Measurements from ENCODE around the gene MAPRE2.

Gene MAPRE2

GRCh38 chr18:35045806-35046205, 4.6 kb downstream of the MAPRE2 start:
- no peaks in the 10 kb centered on the region for H3K9me3 ChIP-seq (ENCODE audit: control insufficient read depth in 5 of 5, low read length in 5 of 5)
- H3K27me3 ChIP-seq (ENCODE audit: control insufficient read depth in 5 of 5, insufficient read depth in 4 of 5, low read length in 5 of 5), result no peaks in the 10 kb centered on the region
- no peak overlapping the region for H3K27ac ChIP-seq (ENCODE audit: low read depth, low read length)
- H3K4me3 ChIP-seq (ENCODE audit: low read depth in 1 of 5, low read length in 5 of 5), result no peak overlapping the region
- H3K36me3 ChIP-seq (ENCODE audit: control insufficient read depth in 5 of 5, insufficient read depth in 5 of 5, low read length in 5 of 5), result no peaks in the 10 kb centered on the region
- peaks cover 0 to 66% (median 39%) of the 10 kb centered on the region in 5 donors for H3K4me1 ChIP-seq (ENCODE audit: control insufficient read depth in 5 of 5, insufficient read depth in 5 of 5, low read length in 5 of 5)
- no peak overlapping the region for H3K9ac ChIP-seq (ENCODE audit: low read length in 5 of 5)

GRCh38 chr18:35047697-35048292, 6.6 kb downstream of the MAPRE2 start:
- Histone ChIP-seq H3K9ac (ENCODE audit: low read length in 5 of 5) (no peak overlapping the region), H3K4me3 (ENCODE audit: low read depth in 1 of 5, low read length in 5 of 5) (no peak overlapping the region), H3K27me3 (ENCODE audit: control insufficient read depth in 5 of 5, insufficient read depth in 4 of 5, low read length in 5 of 5) (no peaks in the 10 kb centered on the region), H3K27ac (ENCODE audit: low read depth, low read length) (no peak overlapping the region), H3K9me3 (ENCODE audit: control insufficient read depth in 5 of 5, low read length in 5 of 5) (no peaks in the 10 kb centered on the region), H3K36me3 (ENCODE audit: control insufficient read depth in 5 of 5, insufficient read depth in 5 of 5, low read length in 5 of 5) (no peaks in the 10 kb centered on the region), H3K4me1 (ENCODE audit: control insufficient read depth in 5 of 5, insufficient read depth in 5 of 5, low read length in 5 of 5) (peaks cover 0 to 56% (median 27%) of the 10 kb centered on the region in 5 donors)

- Histone ChIP-seq H3K27me3 (ENCODE audit: control insufficient read depth in 5 of 5, insufficient read depth in 4 of 5, low read length in 5 of 5) (no peaks in the 10 kb centered on the region), H3K4me1 (ENCODE audit: control insufficient read depth in 5 of 5, insufficient read depth in 5 of 5, low read length in 5 of 5) (peaks cover 0 to 42% (median 21%) of the 10 kb centered on the region in 5 donors), H3K36me3 (ENCODE audit: control insufficient read depth in 5 of 5, insufficient read depth in 5 of 5, low read length in 5 of 5) (no peaks in the 10 kb centered on the region), H3K27ac (ENCODE audit: low read depth, low read length) (peak overlapping the region; percentile 25), H3K9ac (ENCODE audit: low read length in 5 of 5) (peak overlapping the region in 1 of 5 donors; percentile 19), H3K4me3 (ENCODE audit: low read depth in 1 of 5, low read length in 5 of 5) (no peak overlapping the region), H3K9me3 (ENCODE audit: control insufficient read depth in 5 of 5, low read length in 5 of 5) (no peaks in the 10 kb centered on the region)
These were observed 8.2 kb downstream of the MAPRE2 start for GRCh38 chr18:35049111-35050027.

GRCh38 chr18:35050028-35050546, 8.9 kb downstream of the MAPRE2 start:
- H3K4me3 ChIP-seq (ENCODE audit: low read depth in 1 of 5, low read length in 5 of 5), result peak overlapping the region in 1 of 5 donors; percentile 23
- peak overlapping the region in 1 of 5 donors; percentile 38 for H3K9ac ChIP-seq (ENCODE audit: low read length in 5 of 5)
- no peaks in the 10 kb centered on the region for H3K9me3 ChIP-seq (ENCODE audit: control insufficient read depth in 5 of 5, low read length in 5 of 5)
- H3K4me1 ChIP-seq (ENCODE audit: control insufficient read depth in 5 of 5, insufficient read depth in 5 of 5, low read length in 5 of 5), result peaks cover 0 to 35% (median 16%) of the 10 kb centered on the region in 5 donors
- H3K27ac ChIP-seq (ENCODE audit: low read depth, low read length), result no peak overlapping the region
- no peaks in the 10 kb centered on the region for H3K27me3 ChIP-seq (ENCODE audit: control insufficient read depth in 5 of 5, insufficient read depth in 4 of 5, low read length in 5 of 5)
- H3K36me3 ChIP-seq (ENCODE audit: control insufficient read depth in 5 of 5, insufficient read depth in 5 of 5, low read length in 5 of 5), result no peaks in the 10 kb centered on the region

GRCh38 chr18:35050705-35051195, 9.5 kb downstream of the MAPRE2 start:
- H3K36me3 ChIP-seq (ENCODE audit: control insufficient read depth in 5 of 5, insufficient read depth in 5 of 5, low read length in 5 of 5), result no peaks in the 10 kb centered on the region
- H3K27ac ChIP-seq (ENCODE audit: low read depth, low read length), result peak overlapping the region; percentile 8
- peak overlapping the region in 2 of 5 donors; percentile 5 to 23 for H3K4me3 ChIP-seq (ENCODE audit: low read depth in 1 of 5, low read length in 5 of 5)
- H3K27me3 ChIP-seq (ENCODE audit: control insufficient read depth in 5 of 5, insufficient read depth in 4 of 5, low read length in 5 of 5), result no peaks in the 10 kb centered on the region
- no peak overlapping the region for H3K9ac ChIP-seq (ENCODE audit: low read length in 5 of 5)
- peaks cover 0 to 28% (median 12%) of the 10 kb centered on the region in 5 donors for H3K4me1 ChIP-seq (ENCODE audit: control insufficient read depth in 5 of 5, insufficient read depth in 5 of 5, low read length in 5 of 5)
- no peaks in the 10 kb centered on the region for H3K9me3 ChIP-seq (ENCODE audit: control insufficient read depth in 5 of 5, low read length in 5 of 5)

- Histone ChIP-seq H3K36me3 (ENCODE audit: control insufficient read depth in 5 of 5, insufficient read depth in 5 of 5, low read length in 5 of 5) (no peaks in the 10 kb centered on the region), H3K27ac (ENCODE audit: low read depth, low read length) (no peak overlapping the region), H3K4me3 (ENCODE audit: low read depth in 1 of 5, low read length in 5 of 5) (no peak overlapping the region), H3K4me1 (ENCODE audit: control insufficient read depth in 5 of 5, insufficient read depth in 5 of 5, low read length in 5 of 5) (peaks cover 0 to 26% (median 12%) of the 10 kb centered on the region in 5 donors), H3K27me3 (ENCODE audit: control insufficient read depth in 5 of 5, insufficient read depth in 4 of 5, low read length in 5 of 5) (no peaks in the 10 kb centered on the region), H3K9me3 (ENCODE audit: control insufficient read depth in 5 of 5, low read length in 5 of 5) (no peaks in the 10 kb centered on the region), H3K9ac (ENCODE audit: low read length in 5 of 5) (no peak overlapping the region)
These were observed 10.6 kb downstream of the MAPRE2 start for GRCh38 chr18:35051641-35052377.

GRCh38 chr18:35054401-35054800, 13.2 kb downstream of the MAPRE2 start:
- Histone ChIP-seq H3K27ac (ENCODE audit: low read depth, low read length) (no peak overlapping the region), H3K9me3 (ENCODE audit: control insufficient read depth in 5 of 5, low read length in 5 of 5) (no peaks in the 10 kb centered on the region), H3K4me1 (ENCODE audit: control insufficient read depth in 5 of 5, insufficient read depth in 5 of 5, low read length in 5 of 5) (peaks cover 0 to 20% (median 12%) of the 10 kb centered on the region in 5 donors), H3K4me3 (ENCODE audit: low read depth in 1 of 5, low read length in 5 of 5) (peak overlapping the region in 1 of 5 donors; percentile 4), H3K27me3 (ENCODE audit: control insufficient read depth in 5 of 5, insufficient read depth in 4 of 5, low read length in 5 of 5) (no peaks in the 10 kb centered on the region), H3K36me3 (ENCODE audit: control insufficient read depth in 5 of 5, insufficient read depth in 5 of 5, low read length in 5 of 5) (no peaks in the 10 kb centered on the region), H3K9ac (ENCODE audit: low read length in 5 of 5) (no peak overlapping the region)

GRCh38 chr18:35055105-35055504, 13.9 kb downstream of the MAPRE2 start:
- Histone ChIP-seq H3K4me1 (ENCODE audit: control insufficient read depth in 5 of 5, insufficient read depth in 5 of 5, low read length in 5 of 5) (peaks cover 0 to 23% (median 16%) of the 10 kb centered on the region in 5 donors), H3K36me3 (ENCODE audit: control insufficient read depth in 5 of 5, insufficient read depth in 5 of 5, low read length in 5 of 5) (no peaks in the 10 kb centered on the region), H3K9ac (ENCODE audit: low read length in 5 of 5) (no peak overlapping the region), H3K4me3 (ENCODE audit: low read depth in 1 of 5, low read length in 5 of 5) (no peak overlapping the region), H3K27me3 (ENCODE audit: control insufficient read depth in 5 of 5, insufficient read depth in 4 of 5, low read length in 5 of 5) (no peaks in the 10 kb centered on the region), H3K27ac (ENCODE audit: low read depth, low read length) (no peak overlapping the region), H3K9me3 (ENCODE audit: control insufficient read depth in 5 of 5, low read length in 5 of 5) (no peaks in the 10 kb centered on the region)

GRCh38 chr18:35055726-35056125, 14.5 kb downstream of the MAPRE2 start:
- H3K27me3 ChIP-seq (ENCODE audit: control insufficient read depth in 5 of 5, insufficient read depth in 4 of 5, low read length in 5 of 5), result no peaks in the 10 kb centered on the region
- H3K9me3 ChIP-seq (ENCODE audit: control insufficient read depth in 5 of 5, low read length in 5 of 5), result no peaks in the 10 kb centered on the region
- peaks cover 0 to 20% (median 13%) of the 10 kb centered on the region in 5 donors for H3K4me1 ChIP-seq (ENCODE audit: control insufficient read depth in 5 of 5, insufficient read depth in 5 of 5, low read length in 5 of 5)
- H3K27ac ChIP-seq (ENCODE audit: low read depth, low read length), result no peak overlapping the region
- H3K9ac ChIP-seq (ENCODE audit: low read length in 5 of 5), result no peak overlapping the region
- H3K4me3 ChIP-seq (ENCODE audit: low read depth in 1 of 5, low read length in 5 of 5), result no peak overlapping the region
- no peaks in the 10 kb centered on the region for H3K36me3 ChIP-seq (ENCODE audit: control insufficient read depth in 5 of 5, insufficient read depth in 5 of 5, low read length in 5 of 5)

All from subcutaneous abdominal adipose tissue (tissue), 5 donors.